ENCODE results near the gene HLF.

- TF ChIP-seq POLR2AphosphoS5 (IDR thresholded peaks at IDR 0.05; ENCODE audit: low read depth, low read length) (no peak), POLR2A (IDR thresholded peaks at IDR 0.05; ENCODE audit: low read depth, low read length) (no peak), SPI1 (IDR thresholded peaks at IDR 0.05; ENCODE audit: low read depth, low read length) (no peak), TAF1 (IDR thresholded peaks at IDR 0.05; ENCODE audit: low read depth, low read length) (no peak), PAX5 (IDR thresholded peaks at IDR 0.05; ENCODE audit: insufficient read depth, low read length, severe bottlenecking) (no peak), POU2F2 (IDR thresholded peaks at IDR 0.05; ENCODE audit: low read depth, low read length) (no peak)
These were observed 44.0 kb downstream of the HLF start for GRCh38 chr17:55308613-55309391.
